Dendritic cell treated with granulocyte-macrophage colony-stimulating factor and Interleukin-4, amounts not matched to agents 40 ng/mL and 50 ng/mL, for 4 days (primary cell): ENCODE measurements around the gene PTGFRN.
A peak's percentile ranks its signal among the peaks of the same experiment; 100 is the strongest.

Experiments
- H3K27ac Mint-ChIP-seq: one replicate; pipeline ENCODE4 v1.8.0; 2022; ENCODE audit warnings: mild to moderate bottlenecking, mixed read lengths
- H3K27me3 Mint-ChIP-seq: one replicate; pipeline ENCODE4 v1.8.0; 2022; ENCODE audit warnings: mild to moderate bottlenecking, mixed read lengths
- H3K36me3 Mint-ChIP-seq: one replicate; pipeline ENCODE4 v1.8.0; 2022; ENCODE audit warnings: low read depth, mixed read lengths
- H3K4me1 Mint-ChIP-seq: one replicate; pipeline ENCODE4 v1.8.0; 2022; ENCODE audit warnings: low read depth, mixed read lengths
- H3K4me3 Mint-ChIP-seq: one replicate; pipeline ENCODE4 v1.8.0; 2022; ENCODE audit warnings: mild to moderate bottlenecking, moderate library complexity, mixed read lengths
- H3K9me3 Mint-ChIP-seq: one replicate; pipeline ENCODE4 v1.8.0; 2022; ENCODE audit warnings: mixed read lengths
- intact Hi-C: fragments of 100-400 bp; cut with micrococcal nuclease; formaldehyde crosslinking; loops from one replicate; pipeline ENCODE4 v1.15.0; 2022

Gene PTGFRN

GRCh38 chr1:116878804-116879477 is 30.8 kb upstream of the PTGFRN start:
- no peaks in the 10 kb centered on the region for H3K36me3 Mint-ChIP-seq
- peaks cover 28% of the 10 kb centered on the region for H3K4me1 Mint-ChIP-seq
- no peaks in the 10 kb centered on the region for H3K9me3 Mint-ChIP-seq
- no peak overlapping the region for H3K4me3 Mint-ChIP-seq
- H3K27ac Mint-ChIP-seq, result no peak overlapping the region
- peaks cover 5% of the 10 kb centered on the region for H3K27me3 Mint-ChIP-seq
- intact Hi-C loops, result no loop called here

- intact Hi-C loops, result no loop called here
- H3K27me3 Mint-ChIP-seq, result peaks cover 5% of the 10 kb centered on the region
- no peaks in the 10 kb centered on the region for H3K9me3 Mint-ChIP-seq
- H3K4me3 Mint-ChIP-seq, result no peak overlapping the region
- H3K4me1 Mint-ChIP-seq, result peaks cover 32% of the 10 kb centered on the region
- no peaks in the 10 kb centered on the region for H3K36me3 Mint-ChIP-seq
- H3K27ac Mint-ChIP-seq, result no peak overlapping the region
Measured at GRCh38 chr1:116879478-116880133, 30.1 kb upstream of the PTGFRN start.

- Mint-ChIP-seq H3K36me3 (no peaks in the 10 kb centered on the region), H3K9me3 (no peaks in the 10 kb centered on the region), H3K27ac (no peak overlapping the region), H3K27me3 (peaks cover 6% of the 10 kb centered on the region), H3K4me1 (peaks cover 27% of the 10 kb centered on the region), H3K4me3 (no peak overlapping the region)
- intact Hi-C loops, result no loop called here
Measured at GRCh38 chr1:116880917-116881316, 28.8 kb upstream of the PTGFRN start.

- H3K4me3 Mint-ChIP-seq, result no peak overlapping the region
- peak overlapping the region; percentile 17 for H3K27ac Mint-ChIP-seq
- intact Hi-C loops, result no loop called here
- peaks cover 6% of the 10 kb centered on the region for H3K27me3 Mint-ChIP-seq
- no peaks in the 10 kb centered on the region for H3K36me3 Mint-ChIP-seq
- H3K4me1 Mint-ChIP-seq, result peaks cover 27% of the 10 kb centered on the region
- no peaks in the 10 kb centered on the region for H3K9me3 Mint-ChIP-seq
Measured at GRCh38 chr1:116881879-116882520, 27.7 kb upstream of the PTGFRN start.

- intact Hi-C loops, result no loop called here
- peaks cover 27% of the 10 kb centered on the region for H3K4me1 Mint-ChIP-seq
- H3K27ac Mint-ChIP-seq, result no peak overlapping the region
- no peaks in the 10 kb centered on the region for H3K9me3 Mint-ChIP-seq
- peaks cover 6% of the 10 kb centered on the region for H3K27me3 Mint-ChIP-seq
- no peak overlapping the region for H3K4me3 Mint-ChIP-seq
- no peaks in the 10 kb centered on the region for H3K36me3 Mint-ChIP-seq
Measured at GRCh38 chr1:116882866-116883265, 26.9 kb upstream of the PTGFRN start.

- no peak overlapping the region for H3K4me3 Mint-ChIP-seq
- H3K4me1 Mint-ChIP-seq, result peaks cover 40% of the 10 kb centered on the region
- intact Hi-C loops, result no loop called here
- no peaks in the 10 kb centered on the region for H3K9me3 Mint-ChIP-seq
- no peaks in the 10 kb centered on the region for H3K36me3 Mint-ChIP-seq
- peaks cover 10% of the 10 kb centered on the region for H3K27me3 Mint-ChIP-seq
- H3K27ac Mint-ChIP-seq, result no peak overlapping the region
Measured at GRCh38 chr1:116886291-116886878, 23.3 kb upstream of the PTGFRN start.

- Mint-ChIP-seq H3K4me1 (peaks cover 33% of the 10 kb centered on the region), H3K4me3 (no peak overlapping the region), H3K9me3 (no peaks in the 10 kb centered on the region), H3K36me3 (no peaks in the 10 kb centered on the region), H3K27ac (no peak overlapping the region), H3K27me3 (peaks cover 10% of the 10 kb centered on the region)
- intact Hi-C loops, result no loop called here
Measured at GRCh38 chr1:116887212-116887611, 22.5 kb upstream of the PTGFRN start.

GRCh38 chr1:116889380-116889779 is 20.3 kb upstream of the PTGFRN start:
- Mint-ChIP-seq H3K4me1 (peaks cover 19% of the 10 kb centered on the region), H3K9me3 (peaks cover 5% of the 10 kb centered on the region), H3K36me3 (no peaks in the 10 kb centered on the region), H3K4me3 (no peak overlapping the region), H3K27ac (peak overlapping the region; percentile 66), H3K27me3 (peaks cover 19% of the 10 kb centered on the region)
- intact Hi-C loops, result no loop called here

- Mint-ChIP-seq H3K4me1 (peaks cover 13% of the 10 kb centered on the region), H3K27ac (peak overlapping the region; percentile 36), H3K27me3 (peaks cover 19% of the 10 kb centered on the region), H3K9me3 (peaks cover 17% of the 10 kb centered on the region), H3K4me3 (no peak overlapping the region), H3K36me3 (no peaks in the 10 kb centered on the region)
- intact Hi-C loops, result no loop called here
Measured at GRCh38 chr1:116891396-116892079, 18.2 kb upstream of the PTGFRN start.

GRCh38 chr1:116895073-116895472 is 14.6 kb upstream of the PTGFRN start:
- Mint-ChIP-seq H3K27me3 (peaks cover 25% of the 10 kb centered on the region), H3K9me3 (peaks cover 27% of the 10 kb centered on the region), H3K4me3 (no peak overlapping the region), H3K27ac (no peak overlapping the region), H3K4me1 (peaks cover under 1% of the 10 kb centered on the region), H3K36me3 (no peaks in the 10 kb centered on the region)
- intact Hi-C loops, result no loop called here

GRCh38 chr1:116899529-116899928 is 10.2 kb upstream of the PTGFRN start:
- Mint-ChIP-seq H3K4me3 (no peak overlapping the region), H3K9me3 (peaks cover 20% of the 10 kb centered on the region), H3K27me3 (peaks cover 32% of the 10 kb centered on the region), H3K27ac (no peak overlapping the region), H3K4me1 (no peaks in the 10 kb centered on the region), H3K36me3 (no peaks in the 10 kb centered on the region)
- intact Hi-C loops, result no loop called here

- intact Hi-C loops, result no loop called here
- Mint-ChIP-seq H3K27me3 (peaks cover 31% of the 10 kb centered on the region), H3K27ac (no peak overlapping the region), H3K4me1 (no peaks in the 10 kb centered on the region), H3K4me3 (no peak overlapping the region), H3K9me3 (peaks cover 10% of the 10 kb centered on the region), H3K36me3 (no peaks in the 10 kb centered on the region)
Measured at GRCh38 chr1:116900471-116901365, 9.0 kb upstream of the PTGFRN start.

- H3K4me3 Mint-ChIP-seq, result no peak overlapping the region
- intact Hi-C loops, result no loop called here
- H3K36me3 Mint-ChIP-seq, result no peaks in the 10 kb centered on the region
- H3K27ac Mint-ChIP-seq, result no peak overlapping the region
- H3K9me3 Mint-ChIP-seq, result peaks cover 10% of the 10 kb centered on the region
- peaks cover 35% of the 10 kb centered on the region for H3K27me3 Mint-ChIP-seq
- H3K4me1 Mint-ChIP-seq, result no peaks in the 10 kb centered on the region
Measured at GRCh38 chr1:116902027-116902426, 7.7 kb upstream of the PTGFRN start.
